ENCODE results near the gene CTNNB1. TPM values are rescaled to one million over a fixed set of nuclear protein-coding genes. Genes with fewer than 3 reads are reported as not detected.

CTNNB1 gene
- total RNA-seq, 2 experiments from 2014 or later, result 157 to 201 TPM

GRCh38 chr3:41224120-41224806 lies 25.0 kb downstream of the CTNNB1 start:
- peaks cover 30% of the 10 kb centered on the region for H4K20me1 ChIP-seq (ENCODE audit: insufficient read depth, low read length)
- POLR2A ChIA-PET, result interaction anchor here (1.0 to 2.3 kb wide), 6 partner anchors 8 to 16 kb away, joined by 3 to 7 read pairs (median 5); no protein-coding TSS in a partner anchor
- no peaks in the 10 kb centered on the region for H3K4me1 ChIP-seq (ENCODE audit: insufficient read depth, low read length, poor library complexity, severe bottlenecking)
- intact Hi-C loops (cut with micrococcal nuclease; ENCODE audit: unreplicated experiment), result no loop called here
- H3K27ac ChIP-seq (ENCODE audit: low read depth, low read length, poor library complexity, severe bottlenecking), result no peak overlapping the region
- no peaks in the 10 kb centered on the region for H3K9me3 ChIP-seq (ENCODE audit: low read length)
- peaks cover 58% of the 10 kb centered on the region for H3K79me2 ChIP-seq (ENCODE audit: insufficient read depth, low read depth, low read length)
- no peaks in the 10 kb centered on the region for H3K9me2 ChIP-seq (ENCODE audit: insufficient read depth, low read length)
- H3K4me3 ChIP-seq (ENCODE audit: low read depth, low read length, poor library complexity, severe bottlenecking), result no peak overlapping the region
- no peak overlapping the region for H3K4me2 ChIP-seq (ENCODE audit: low read length)
- no peak overlapping the region for H2AFZ ChIP-seq (ENCODE audit: low read length)
- CTCF ChIA-PET (ENCODE audit: unreplicated experiment), result no interaction called here
- DNase-seq (ENCODE audit: low spot score), result no peak
- H3K36me3 ChIP-seq (ENCODE audit: insufficient read depth, low read length), result peaks cover 60% of the 10 kb centered on the region
- TF ChIP-seq, protein P1, sequence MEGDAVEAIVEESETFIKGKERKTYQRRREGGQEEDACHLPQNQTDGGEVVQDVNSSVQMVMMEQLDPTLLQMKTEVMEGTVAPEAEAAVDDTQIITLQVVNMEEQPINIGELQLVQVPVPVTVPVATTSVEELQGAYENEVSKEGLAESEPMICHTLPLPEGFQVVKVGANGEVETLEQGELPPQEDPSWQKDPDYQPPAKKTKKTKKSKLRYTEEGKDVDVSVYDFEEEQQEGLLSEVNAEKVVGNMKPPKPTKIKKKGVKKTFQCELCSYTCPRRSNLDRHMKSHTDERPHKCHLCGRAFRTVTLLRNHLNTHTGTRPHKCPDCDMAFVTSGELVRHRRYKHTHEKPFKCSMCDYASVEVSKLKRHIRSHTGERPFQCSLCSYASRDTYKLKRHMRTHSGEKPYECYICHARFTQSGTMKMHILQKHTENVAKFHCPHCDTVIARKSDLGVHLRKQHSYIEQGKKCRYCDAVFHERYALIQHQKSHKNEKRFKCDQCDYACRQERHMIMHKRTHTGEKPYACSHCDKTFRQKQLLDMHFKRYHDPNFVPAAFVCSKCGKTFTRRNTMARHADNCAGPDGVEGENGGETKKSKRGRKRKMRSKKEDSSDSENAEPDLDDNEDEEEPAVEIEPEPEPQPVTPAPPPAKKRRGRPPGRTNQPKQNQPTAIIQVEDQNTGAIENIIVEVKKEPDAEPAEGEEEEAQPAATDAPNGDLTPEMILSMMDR (conservative IDR thresholded peaks at IDR 0.05; ENCODE audit: low read length), result no peak
- TF ChIP-seq EZH2phosphoT487 (IDR thresholded peaks at IDR 0.05; ENCODE audit: borderline replicate concordance, low read depth, low read length), result no peak
- BruUV-seq (replicated peaks), result no TSS peak

DNA sequence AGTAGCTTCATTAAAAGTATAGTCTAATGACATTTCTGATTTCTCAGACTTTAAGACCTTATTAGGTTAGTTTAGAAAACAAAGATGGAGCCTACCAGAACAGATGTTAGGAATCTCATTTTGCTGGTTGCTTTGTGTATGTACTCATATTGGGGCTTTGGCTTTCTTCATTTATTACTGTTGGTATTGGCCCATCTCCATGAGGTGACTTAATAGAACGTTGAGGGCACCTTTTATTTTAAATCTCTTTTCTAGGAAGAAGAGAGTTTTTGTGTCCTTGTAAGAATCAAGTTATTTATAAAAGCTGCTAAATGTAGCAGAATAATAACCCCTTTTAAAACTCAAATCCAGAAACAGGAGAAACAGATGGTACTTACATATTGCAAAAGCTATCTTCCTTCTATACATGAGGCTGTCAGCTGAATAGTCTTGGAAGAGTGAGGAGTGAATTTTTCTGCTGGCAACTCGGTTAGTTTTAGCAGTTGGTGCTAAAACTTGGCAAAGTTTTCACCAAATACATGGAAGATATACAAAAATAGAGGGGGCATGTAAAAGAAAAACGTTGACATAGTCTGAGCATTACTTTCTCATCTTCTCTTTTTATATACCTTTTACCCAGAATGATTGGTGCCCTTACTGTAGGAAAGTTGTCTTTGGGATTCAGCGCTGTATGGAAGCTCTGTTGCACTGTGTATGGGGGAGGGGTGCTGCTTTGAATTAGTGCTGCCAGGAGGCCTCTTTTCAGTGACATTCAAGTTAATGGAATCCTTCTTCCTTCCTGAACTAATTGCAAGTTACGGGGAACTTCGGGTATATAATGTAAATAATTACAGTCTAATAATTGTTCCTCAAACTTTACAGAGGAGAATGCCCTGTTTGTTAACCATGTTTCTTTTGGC lies 35.8 kb downstream of the CTNNB1 start:
- H3K79me2 ChIP-seq (ENCODE audit: insufficient read depth, low read depth, low read length), result peaks cover 7% of the 10 kb centered on the region; the same call in 1 of the 2 replicates
- CTCF ChIA-PET (ENCODE audit: unreplicated experiment), result no interaction called here
- POLR2A ChIA-PET, result interaction anchor here (1.1 to 3.4 kb wide), 2 partner anchors 8 to 10 kb away, joined by 3 to 7 read pairs; no protein-coding TSS in a partner anchor

More for the DNA sequence above, 35.8 kb downstream of the CTNNB1 start:
- Histone ChIP-seq H3K4me1 (ENCODE audit: insufficient read depth, low read length, poor library complexity, severe bottlenecking) (no peaks in the 10 kb centered on the region), H3K4me3 (ENCODE audit: low read depth, low read length, poor library complexity, severe bottlenecking) (no peak overlapping the region), H3K27ac (ENCODE audit: low read depth, low read length, poor library complexity, severe bottlenecking) (no peak overlapping the region), H3K36me3 (ENCODE audit: insufficient read depth, low read length) (peaks cover 96% of the 10 kb centered on the region), H2AFZ (ENCODE audit: low read length) (no peak overlapping the region), H4K20me1 (ENCODE audit: insufficient read depth, low read length) (no peaks in the 10 kb centered on the region), H3K4me2 (ENCODE audit: low read length) (no peak overlapping the region), H3K9me3 (ENCODE audit: low read length) (no peaks in the 10 kb centered on the region), H3K9me2 (ENCODE audit: insufficient read depth, low read length) (no peaks in the 10 kb centered on the region)
- intact Hi-C loops (cut with micrococcal nuclease; ENCODE audit: unreplicated experiment), result no loop called here
- no peak for DNase-seq (ENCODE audit: low spot score)
- BruUV-seq (replicated peaks), result no TSS peak
- TF ChIP-seq EZH2phosphoT487 (IDR thresholded peaks at IDR 0.05; ENCODE audit: borderline replicate concordance, low read depth, low read length), result no peak
- TF ChIP-seq, protein P1 (conservative IDR thresholded peaks at IDR 0.05; ENCODE audit: low read length), result no peak

Data from OCI-LY7 (cell line).